Hepatocyte (in vitro differentiated cells): ENCODE data around the gene SHISAL2A. TPM values are rescaled to one million over a fixed set of nuclear protein-coding genes. Genes with fewer than 3 reads are reported as not detected.

Experiments
- DNase-seq: peaks from one replicate; pipeline ENCODE4 v3.0.0-alpha.2; 2016; ENCODE audit warnings: low spot score
- H2AFZ ChIP-seq: fragments of 200-600 bp; sonication (generic); 2 replicates; pipeline ENCODE4 v1.6.0; 2016; ENCODE audit warnings: antibody characterized with exemption, mild to moderate bottlenecking
- H3K27ac ChIP-seq: fragments of 200-600 bp; sonication (generic); 2 replicates; pipeline ENCODE4 v1.5.1; 2016; ENCODE audit warnings: mild to moderate bottlenecking
- H3K27me3 ChIP-seq: fragments of 200-600 bp; sonication (generic); 2 replicates; pipeline ENCODE4 v1.6.1; 2016
- H3K36me3 ChIP-seq: fragments of 200-600 bp; sonication (generic); replicated peaks from 2 replicates; pipeline ENCODE4 v1.5.1; 2016; ENCODE audit warnings: low read depth; ENCODE audit not compliant: insufficient read depth
- H3K4me1 ChIP-seq: fragments of 200-600 bp; sonication (generic); 2 replicates; pipeline ENCODE4 v1.5.1; 2016; ENCODE audit warnings: mild to moderate bottlenecking, moderate library complexity; ENCODE audit not compliant: insufficient read depth
- H3K4me2 ChIP-seq: fragments of 200-600 bp; sonication (generic); 2 replicates; pipeline ENCODE4 v1.6.0; 2016
- H3K4me3 ChIP-seq: fragments of 200-600 bp; sonication (generic); 2 replicates; pipeline ENCODE4 v1.5.1; 2016; ENCODE audit warnings: mild to moderate bottlenecking
- H3K79me2 ChIP-seq: fragments of 200-600 bp; sonication (generic); 2 replicates; pipeline ENCODE4 v1.6.0; 2017; ENCODE audit warnings: mild to moderate bottlenecking
- H3K9me2 ChIP-seq: fragments of 200-600 bp; sonication (generic); replicated peaks from 2 replicates; pipeline ENCODE4 v1.6.0; 2017; ENCODE audit warnings: mild to moderate bottlenecking; ENCODE audit not compliant: insufficient read depth
- H3K9me3 ChIP-seq: fragments of 200-600 bp; sonication (generic); 2 replicates; pipeline ENCODE4 v1.5.1; 2016; ENCODE audit warnings: low read depth, mild to moderate bottlenecking
- H4K20me1 ChIP-seq: fragments of 200-600 bp; sonication (generic); 2 replicates; pipeline ENCODE4 v1.6.0; 2016; ENCODE audit warnings: mild to moderate bottlenecking; ENCODE audit not compliant: insufficient read depth, poor library complexity, severe bottlenecking
- EZH2 ChIP-seq: fragments of 200-600 bp; sonication (generic); IDR thresholded peaks from 2 replicates; pipeline ENCODE4 v1.6.1; 2016; ENCODE audit warnings: antibody characterized with exemption, mild to moderate bottlenecking, borderline replicate concordance
- EZH2phosphoT487 ChIP-seq: fragments of 200-600 bp; sonication (generic); IDR thresholded peaks from one replicate; pipeline ENCODE4 v1.6.1; 2018; ENCODE audit warnings: antibody characterized with exemption, mild to moderate bottlenecking, low read depth, moderate library complexity; ENCODE audit not compliant: unreplicated experiment, severe bottlenecking
- WGBS: methylation state at CpG from one replicate; pipeline ENCODE4 v1.1.6; 2016; ENCODE audit warnings: low lambda C conversion rate; ENCODE audit errors: missing lambda C conversion rate; 5-methylcytosine and 5-hydroxymethylcytosine counted together
- polyA plus RNA-seq: library from polyadenylated mRNA; unstranded; fragments of >200 nt; fragmentation: Nextera tagmentation; extraction: Ambion mirVana; gene quantifications from 2 replicates; pipeline ENCODE4 v1.2.1, GENCODE V29; 2016
- total RNA-seq: library from RNA; depleted of rRNA; stranded (reverse); fragments of >200 nt; gene quantifications from 2 replicates; pipeline ENCODE4 v1.2.3, GENCODE V29; 2014
- TF ChIP-seq, protein P1 (sequence below): fragments of 200-600 bp; sonication (generic); IDR thresholded peaks from 2 replicates; pipeline ENCODE4 v1.5.1; 2016; ENCODE audit warnings: antibody characterized with exemption, mild to moderate bottlenecking; ENCODE audit not compliant: poor library complexity

SHISAL2A gene
- total and polyA plus RNA-seq, 2 experiments from 2014 or later: 0.47 to 0.89 TPM

DNA sequence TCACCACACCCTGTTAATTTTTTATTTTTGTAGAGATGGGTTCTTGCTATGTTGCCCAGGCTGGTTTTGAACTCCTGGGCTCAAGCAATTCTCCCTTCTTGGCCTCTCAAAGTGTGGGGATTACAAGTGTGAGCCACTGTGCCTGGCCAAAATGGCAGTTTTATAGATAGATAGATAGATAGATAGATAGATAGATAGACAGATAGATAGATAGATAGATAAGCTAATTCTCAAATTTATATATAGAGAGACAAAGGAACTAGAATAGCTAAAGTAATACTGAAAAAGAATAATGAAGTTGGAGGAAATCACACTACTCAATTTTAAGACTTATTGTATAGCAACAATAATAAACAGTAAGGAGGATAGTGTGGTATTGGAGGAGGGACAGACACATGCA lies 21.1 kb downstream of the SHISAL2A start:
- Histone ChIP-seq H3K36me3 (no peaks in the 10 kb centered on the region), H3K27me3 (no peaks in the 10 kb centered on the region), H3K27ac (no peak overlapping the region), H4K20me1 (no peaks in the 10 kb centered on the region), H3K4me1 (peaks cover 11% of the 10 kb centered on the region), H3K9me3 (no peaks in the 10 kb centered on the region), H3K79me2 (no peaks in the 10 kb centered on the region), H3K9me2 (no peaks in the 10 kb centered on the region), H3K4me2 (no peak overlapping the region), H3K4me3 (no peak overlapping the region), H2AFZ (no peak overlapping the region)
- DNase-seq: no peak
- TF ChIP-seq EZH2 (no peak), EZH2phosphoT487 (no peak)
- TF ChIP-seq, protein P1, sequence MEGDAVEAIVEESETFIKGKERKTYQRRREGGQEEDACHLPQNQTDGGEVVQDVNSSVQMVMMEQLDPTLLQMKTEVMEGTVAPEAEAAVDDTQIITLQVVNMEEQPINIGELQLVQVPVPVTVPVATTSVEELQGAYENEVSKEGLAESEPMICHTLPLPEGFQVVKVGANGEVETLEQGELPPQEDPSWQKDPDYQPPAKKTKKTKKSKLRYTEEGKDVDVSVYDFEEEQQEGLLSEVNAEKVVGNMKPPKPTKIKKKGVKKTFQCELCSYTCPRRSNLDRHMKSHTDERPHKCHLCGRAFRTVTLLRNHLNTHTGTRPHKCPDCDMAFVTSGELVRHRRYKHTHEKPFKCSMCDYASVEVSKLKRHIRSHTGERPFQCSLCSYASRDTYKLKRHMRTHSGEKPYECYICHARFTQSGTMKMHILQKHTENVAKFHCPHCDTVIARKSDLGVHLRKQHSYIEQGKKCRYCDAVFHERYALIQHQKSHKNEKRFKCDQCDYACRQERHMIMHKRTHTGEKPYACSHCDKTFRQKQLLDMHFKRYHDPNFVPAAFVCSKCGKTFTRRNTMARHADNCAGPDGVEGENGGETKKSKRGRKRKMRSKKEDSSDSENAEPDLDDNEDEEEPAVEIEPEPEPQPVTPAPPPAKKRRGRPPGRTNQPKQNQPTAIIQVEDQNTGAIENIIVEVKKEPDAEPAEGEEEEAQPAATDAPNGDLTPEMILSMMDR: no peak

DNA sequence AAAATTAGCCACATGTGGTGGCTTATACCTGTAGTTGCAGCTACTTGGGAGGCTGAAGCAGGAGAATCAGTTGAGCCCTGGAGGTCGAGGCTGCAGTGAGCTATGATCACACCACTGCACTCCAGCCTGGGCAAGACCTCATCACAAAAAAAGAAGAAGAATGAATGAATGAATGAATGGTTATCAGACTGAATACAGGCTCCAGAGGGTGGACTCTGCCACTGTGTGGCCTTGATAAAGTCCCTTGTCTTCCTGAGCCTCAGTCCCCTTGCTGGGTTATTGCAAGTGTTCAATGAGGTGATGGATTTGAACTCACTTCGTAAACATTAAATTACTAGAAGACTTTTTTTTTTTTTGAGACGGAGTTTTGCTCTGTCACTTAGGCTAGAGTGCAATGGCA lies 24.7 kb downstream of the SHISAL2A start:
- H3K9me2 ChIP-seq: no peaks in the 10 kb centered on the region
- no peaks in the 10 kb centered on the region for H3K9me3 ChIP-seq
- WGBS: 93% methylated on average over 3 of the region's 3 CpGs
- TF ChIP-seq, protein P1: no peak
- TF ChIP-seq EZH2phosphoT487 (no peak), EZH2 (no peak)
- peaks cover 5% of the 10 kb centered on the region for H3K4me1 ChIP-seq
- H3K4me2 ChIP-seq: no peak overlapping the region
- H3K4me3 ChIP-seq: no peak overlapping the region
- H3K27ac ChIP-seq: no peak overlapping the region
- no peak for DNase-seq
- no peaks in the 10 kb centered on the region for H4K20me1 ChIP-seq
- no peaks in the 10 kb centered on the region for H3K36me3 ChIP-seq
- no peaks in the 10 kb centered on the region for H3K27me3 ChIP-seq
- H3K79me2 ChIP-seq: no peaks in the 10 kb centered on the region
- H2AFZ ChIP-seq: no peak overlapping the region

DNA sequence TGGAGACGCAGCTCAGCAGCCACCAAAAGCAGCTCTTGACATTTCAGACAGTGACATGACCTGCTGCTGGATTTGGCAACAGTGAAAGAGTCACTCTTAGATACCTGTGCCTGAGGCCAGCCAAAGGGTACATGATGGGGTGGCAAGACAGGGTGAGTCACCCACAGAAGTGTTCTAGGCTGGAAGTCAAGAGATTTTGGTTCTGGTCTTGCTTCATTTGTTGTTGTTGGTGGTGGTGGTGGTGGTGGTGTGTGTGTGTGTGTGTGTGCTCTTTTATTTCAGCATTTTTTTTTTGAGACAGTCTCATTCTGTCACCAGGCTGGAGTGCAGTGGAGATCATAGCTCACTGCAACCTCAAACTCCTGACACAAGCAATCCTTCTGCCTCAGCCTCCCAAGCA lies 25.8 kb downstream of the SHISAL2A start:
- no peak for DNase-seq

More for the DNA sequence above, 25.8 kb downstream of the SHISAL2A start:
- Histone ChIP-seq H3K4me2 (no peak overlapping the region), H3K79me2 (no peaks in the 10 kb centered on the region), H3K36me3 (no peaks in the 10 kb centered on the region), H3K27me3 (no peaks in the 10 kb centered on the region), H3K27ac (no peak overlapping the region), H3K4me3 (no peak overlapping the region), H4K20me1 (no peaks in the 10 kb centered on the region), H3K9me2 (no peaks in the 10 kb centered on the region), H3K9me3 (no peaks in the 10 kb centered on the region), H2AFZ (no peak overlapping the region), H3K4me1 (peaks cover 14% of the 10 kb centered on the region)
- 92% methylated on average over 1 of the region's 1 CpG for WGBS
- TF ChIP-seq, protein P1: no peak
- TF ChIP-seq EZH2 (no peak), EZH2phosphoT487 (no peak)
